SK-N-SH (cell line): ENCODE results near the gene PDHB. TPM values are rescaled to one million over a fixed set of nuclear protein-coding genes. Genes with fewer than 3 reads are reported as not detected.

ENCODE experiments used
- CTCF ChIA-PET: fragments of 300-600, 350-600 bp; formaldehyde crosslinking; extraction: SDS; loops from one replicate; lab custom pipeline; 2021; lab: Yijun Ruan, JAX
- POLR2A ChIA-PET: fragments of 350-600 bp; sonication (Branson Sonifier 250); formaldehyde crosslinking; extraction: SDS; loops from one replicate; lab custom pipeline; 2020; ENCODE audit warnings: antibody characterized with exemption, inconsistent platforms; lab: Yijun Ruan, JAX
- DNase-seq: peaks from one replicate; pipeline ENCODE4 v3.0.0; 2012
- H2AFZ ChIP-seq: fragments of 200-600 bp; sonication (generic); 2 replicates; pipeline ENCODE4 v1.8.1; 2016; ENCODE audit warnings: antibody characterized with exemption, mild to moderate bottlenecking, low read depth
- H3F3A ChIP-seq: fragments of 200-600 bp; sonication (generic); replicated peaks from 2 replicates; pipeline ENCODE3; 2016; ENCODE audit warnings: antibody characterized with exemption, mild to moderate bottlenecking; ENCODE audit not compliant: insufficient read depth
- H3K27ac ChIP-seq, 2 experiments: fragments of 200-500 bp in 1 of 2; fragments of 200-600 bp in 1 of 2; sonication (Bioruptor generic) in 1 of 2; sonication (generic), shearing (Covaris generic) in 1 of 2; 2 replicates each; pipeline versions ENCODE4 v1.5.1 to v1.6.1; 2014 to 2016; ENCODE audit warnings: low read depth in 2 of 2, inconsistent platforms in 1 of 2, low read length in 1 of 2, mild to moderate bottlenecking in 1 of 2, mixed read lengths in 1 of 2
- H3K27me3 ChIP-seq: fragments of 200-600 bp; sonication (generic), shearing (Covaris generic); 2 replicates; pipeline ENCODE4 v1.6.1; 2016; ENCODE audit warnings: mixed run types; ENCODE audit not compliant: insufficient read depth
- H3K36me3 ChIP-seq, 2 experiments: fragments of 200-500 bp in 1 of 2; fragments of 200-600 bp in 1 of 2; sonication (Bioruptor generic) in 1 of 2; sonication (generic) in 1 of 2; replicated peaks in 1 of 2; 2 replicates each; pipeline versions ENCODE3 to v1.5.1; 2014 to 2016; ENCODE audit warnings: low read length in 1 of 2, mild to moderate bottlenecking in 1 of 2; ENCODE audit not compliant: insufficient read depth in 2 of 2, control insufficient read depth in 1 of 2
- H3K4me1 ChIP-seq, 2 experiments: fragments of 200-500 bp in 1 of 2; fragments of 200-600 bp in 1 of 2; sonication (Bioruptor generic) in 1 of 2; sonication (generic), shearing (Covaris generic) in 1 of 2; 2 replicates each; pipeline versions ENCODE4 v1.5.1 to v1.6.1; 2014 to 2016; ENCODE audit warnings: low read depth in 1 of 2, low read length in 1 of 2, mixed run types in 1 of 2; ENCODE audit not compliant: insufficient read depth in 2 of 2, control insufficient read depth in 1 of 2
- H3K4me2 ChIP-seq: fragments of 200-600 bp; sonication (generic), shearing (Covaris generic); 2 replicates; pipeline ENCODE4 v1.6.1; 2017; ENCODE audit warnings: mixed run types
- H3K4me3 ChIP-seq, 2 experiments: fragments of 200-500 bp in 1 of 2; fragments of 200-600 bp in 1 of 2; sonication (Bioruptor generic) in 1 of 2; sonication (generic), shearing (Covaris generic) in 1 of 2; 2 replicates each; pipeline versions ENCODE4 v1.5.1 to v1.8.1; 2014 to 2016; ENCODE audit warnings: low read depth in 2 of 2, inconsistent platforms in 1 of 2, low read length in 1 of 2, mild to moderate bottlenecking in 1 of 2, mixed read lengths in 1 of 2, moderate library complexity in 1 of 2
- H3K79me2 ChIP-seq: fragments of 200-600 bp; sonication (generic); 2 replicates; pipeline ENCODE4 v1.8.1; 2017; ENCODE audit warnings: mild to moderate bottlenecking; ENCODE audit not compliant: insufficient read depth
- H3K9ac ChIP-seq: fragments of 200-600 bp; sonication (generic); 2 replicates; pipeline ENCODE4 v1.6.1; 2017; ENCODE audit warnings: mixed run types
- H3K9me2 ChIP-seq: fragments of 200-600 bp; sonication (generic); 2 replicates; pipeline ENCODE4 v1.6.1; 2017; ENCODE audit warnings: mixed run types
- H3K9me3 ChIP-seq: fragments of 200-600 bp; sonication (generic); 2 replicates; pipeline ENCODE4 v1.6.1; 2017; ENCODE audit warnings: mixed run types, mild to moderate bottlenecking, moderate library complexity
- H4K20me1 ChIP-seq: fragments of 200-600 bp; sonication (generic); 2 replicates; pipeline ENCODE4 v1.6.1; 2017; ENCODE audit warnings: mild to moderate bottlenecking, mixed run types; ENCODE audit not compliant: insufficient read depth
- ELF1 ChIP-seq: IDR thresholded peaks from 2 replicates; pipeline ENCODE4 v1.4.0; 2012
- EP300 ChIP-seq, 2 experiments: IDR thresholded peaks; 2 replicates each; pipeline versions ENCODE4 v1.4.0 to v1.6.1; 2012; ENCODE audit warnings: borderline replicate concordance in 1 of 2, low read depth in 1 of 2, low read length in 1 of 2
- GATA2 ChIP-seq: sonication (generic); formaldehyde crosslinking; IDR thresholded peaks from 2 replicates; pipeline ENCODE4 v1.5.0; 2020; ENCODE audit warnings: mild to moderate bottlenecking, missing genetic modification reagents
- RFX5 ChIP-seq: IDR thresholded peaks from 2 replicates; pipeline ENCODE4 v1.6.1; 2012; ENCODE audit warnings: mild to moderate bottlenecking, improper control_type of control experiment, low read length
- TAF1 ChIP-seq: IDR thresholded peaks from 2 replicates; pipeline ENCODE4 v1.6.1; 2012; ENCODE audit warnings: low read depth, mild to moderate bottlenecking, low read length, moderate library complexity, borderline replicate concordance
- TCF12 ChIP-seq: IDR thresholded peaks from 2 replicates; pipeline ENCODE4 v1.4.0; 2012
- WGBS: methylation state at CpG from one replicate; pipeline ENCODE4 v1.1.6; 2017; ENCODE audit warnings: low lambda C conversion rate; 5-methylcytosine and 5-hydroxymethylcytosine counted together
- polyA plus RNA-seq, 3 experiments: library from polyadenylated mRNA; depleted of rRNA; stranded (reverse); fragments of >200 nt; gene quantifications; 2 replicates each; pipeline ENCODE4 v1.2.3, GENCODE V29; 2012
- TF ChIP-seq, protein P1 (sequence below): fragments of 150-350 bp; IDR thresholded peaks from 2 replicates; pipeline ENCODE4 v1.6.1; 2017; ENCODE audit warnings: antibody characterized with exemption, low read length, low read depth, borderline replicate concordance
- TF ChIP-seq, protein P2 (sequence below): IDR thresholded peaks from 2 replicates; pipeline ENCODE4 v1.6.1; 2012; ENCODE audit warnings: mild to moderate bottlenecking, low read depth, low read length, moderate library complexity
- TF ChIP-seq, protein P3 (sequence below): IDR thresholded peaks from 2 replicates; pipeline ENCODE4 v1.4.0; 2012; ENCODE audit warnings: low read depth

The PDHB gene
- polyA plus RNA-seq, 1 of the 3 experiments (the other 2 are of a cell fraction): 87.5 TPM

DNA sequence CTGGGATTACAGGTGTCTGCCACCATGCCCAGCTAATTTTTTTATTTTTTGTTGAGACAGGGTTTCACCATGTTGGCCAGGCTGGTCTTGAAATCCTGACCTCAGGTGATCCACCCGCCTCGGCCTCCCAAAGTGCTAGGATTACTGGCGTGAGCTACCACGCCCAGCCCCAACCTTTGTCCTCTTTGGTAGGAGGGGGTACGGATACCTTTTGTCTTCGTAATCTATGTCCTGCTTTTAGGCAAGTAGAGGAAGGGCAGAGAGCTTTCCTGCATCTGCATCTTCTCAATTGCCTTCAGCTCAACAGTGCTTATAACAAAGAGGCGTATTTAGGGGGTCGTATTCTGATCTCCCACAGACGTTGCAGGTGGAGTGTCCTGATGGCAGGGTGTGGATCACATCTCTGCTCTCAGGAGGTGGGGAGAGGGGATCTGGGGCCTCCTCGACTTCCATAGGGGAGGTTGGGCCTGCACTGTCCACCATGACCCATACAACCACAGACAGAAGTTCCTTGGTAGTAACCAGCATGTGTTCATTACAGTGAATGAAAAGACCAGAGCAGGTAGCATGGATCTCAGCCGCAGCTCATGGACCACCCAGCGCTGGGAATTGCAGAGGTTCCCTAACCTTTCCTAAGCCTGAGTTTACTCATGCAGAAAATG is 36.9 kb upstream of the PDHB start:
- CTCF ChIA-PET: interaction anchor here (1.2 to 1.7 kb wide), 3 partner anchors 21 to 160 kb away, joined by 4 to 6 read pairs (median 4); partner anchors contain the start of gene KCTD6
- no peaks in the 10 kb centered on the region for H3K9me3 ChIP-seq
- TF ChIP-seq, protein P1, sequence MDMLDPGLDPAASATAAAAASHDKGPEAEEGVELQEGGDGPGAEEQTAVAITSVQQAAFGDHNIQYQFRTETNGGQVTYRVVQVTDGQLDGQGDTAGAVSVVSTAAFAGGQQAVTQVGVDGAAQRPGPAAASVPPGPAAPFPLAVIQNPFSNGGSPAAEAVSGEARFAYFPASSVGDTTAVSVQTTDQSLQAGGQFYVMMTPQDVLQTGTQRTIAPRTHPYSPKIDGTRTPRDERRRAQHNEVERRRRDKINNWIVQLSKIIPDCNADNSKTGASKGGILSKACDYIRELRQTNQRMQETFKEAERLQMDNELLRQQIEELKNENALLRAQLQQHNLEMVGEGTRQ: no peak
- TF ChIP-seq, protein P2, sequence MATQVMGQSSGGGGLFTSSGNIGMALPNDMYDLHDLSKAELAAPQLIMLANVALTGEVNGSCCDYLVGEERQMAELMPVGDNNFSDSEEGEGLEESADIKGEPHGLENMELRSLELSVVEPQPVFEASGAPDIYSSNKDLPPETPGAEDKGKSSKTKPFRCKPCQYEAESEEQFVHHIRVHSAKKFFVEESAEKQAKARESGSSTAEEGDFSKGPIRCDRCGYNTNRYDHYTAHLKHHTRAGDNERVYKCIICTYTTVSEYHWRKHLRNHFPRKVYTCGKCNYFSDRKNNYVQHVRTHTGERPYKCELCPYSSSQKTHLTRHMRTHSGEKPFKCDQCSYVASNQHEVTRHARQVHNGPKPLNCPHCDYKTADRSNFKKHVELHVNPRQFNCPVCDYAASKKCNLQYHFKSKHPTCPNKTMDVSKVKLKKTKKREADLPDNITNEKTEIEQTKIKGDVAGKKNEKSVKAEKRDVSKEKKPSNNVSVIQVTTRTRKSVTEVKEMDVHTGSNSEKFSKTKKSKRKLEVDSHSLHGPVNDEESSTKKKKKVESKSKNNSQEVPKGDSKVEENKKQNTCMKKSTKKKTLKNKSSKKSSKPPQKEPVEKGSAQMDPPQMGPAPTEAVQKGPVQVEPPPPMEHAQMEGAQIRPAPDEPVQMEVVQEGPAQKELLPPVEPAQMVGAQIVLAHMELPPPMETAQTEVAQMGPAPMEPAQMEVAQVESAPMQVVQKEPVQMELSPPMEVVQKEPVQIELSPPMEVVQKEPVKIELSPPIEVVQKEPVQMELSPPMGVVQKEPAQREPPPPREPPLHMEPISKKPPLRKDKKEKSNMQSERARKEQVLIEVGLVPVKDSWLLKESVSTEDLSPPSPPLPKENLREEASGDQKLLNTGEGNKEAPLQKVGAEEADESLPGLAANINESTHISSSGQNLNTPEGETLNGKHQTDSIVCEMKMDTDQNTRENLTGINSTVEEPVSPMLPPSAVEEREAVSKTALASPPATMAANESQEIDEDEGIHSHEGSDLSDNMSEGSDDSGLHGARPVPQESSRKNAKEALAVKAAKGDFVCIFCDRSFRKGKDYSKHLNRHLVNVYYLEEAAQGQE: no peak
- no peak for TF ChIP-seq TCF12
- no peak for TF ChIP-seq RFX5
- TF ChIP-seq, protein P3, sequence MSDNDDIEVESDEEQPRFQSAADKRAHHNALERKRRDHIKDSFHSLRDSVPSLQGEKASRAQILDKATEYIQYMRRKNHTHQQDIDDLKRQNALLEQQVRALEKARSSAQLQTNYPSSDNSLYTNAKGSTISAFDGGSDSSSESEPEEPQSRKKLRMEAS: no peak
- no peak for TF ChIP-seq TAF1
- TF ChIP-seq GATA2: no peak
- H3K4me2 ChIP-seq: peak overlapping the region; percentile 53; the same call in 1 of the 2 replicates
- H3K27me3 ChIP-seq: no peaks in the 10 kb centered on the region
- H3K9me2 ChIP-seq: no peaks in the 10 kb centered on the region
- WGBS: 96% methylated on average over 9 of the region's 12 CpGs
- no peak overlapping the region for H2AFZ ChIP-seq
- POLR2A ChIA-PET: interaction anchor here (0.8 kb wide), 1 partner anchor 20 kb away, joined by 3 read pairs; no protein-coding TSS in a partner anchor
- no peaks in the 10 kb centered on the region for H4K20me1 ChIP-seq
- no peaks in the 10 kb centered on the region for H3K36me3 ChIP-seq
- no peaks in the 10 kb centered on the region for H3F3A ChIP-seq
- no peak for DNase-seq
- no peak overlapping the region for H3K4me3 ChIP-seq
- H3K27ac ChIP-seq: peak overlapping the region; percentile 42 to 47; a peak in 2 of 4 replicates
- H3K4me1 ChIP-seq: peaks cover 5 to 11% of the 10 kb centered on the region in 2 experiments; a peak in 3 of 4 replicates
- H3K9ac ChIP-seq: no peak overlapping the region
- H3K79me2 ChIP-seq: no peaks in the 10 kb centered on the region

DNA sequence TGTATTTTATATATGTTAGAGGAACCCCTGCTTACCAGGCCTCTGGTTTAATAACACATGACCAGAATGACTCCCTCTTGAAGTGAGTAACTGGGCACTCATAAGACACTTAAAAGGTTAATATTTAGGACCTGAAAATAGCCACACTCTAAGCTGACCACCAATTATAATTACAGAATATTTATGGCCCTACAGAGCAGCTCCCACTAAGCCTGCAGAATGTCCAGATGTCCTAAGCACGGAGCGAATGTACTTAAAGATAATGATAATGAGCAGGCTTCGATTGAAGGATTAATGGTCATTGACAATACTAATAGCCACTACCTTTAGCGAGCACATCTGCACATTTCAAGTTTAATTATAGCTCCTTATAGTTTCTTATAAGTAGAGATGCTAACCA is 35.5 kb upstream of the PDHB start:
- no peaks in the 10 kb centered on the region for H4K20me1 ChIP-seq
- POLR2A ChIA-PET: no interaction called here

More for the DNA sequence above, 35.5 kb upstream of the PDHB start:
- no peaks in the 10 kb centered on the region for H3K9me3 ChIP-seq
- TF ChIP-seq ELF1: no peak
- TF ChIP-seq EP300 (IDR thresholded peaks at IDR 0.05; ENCODE audit: borderline replicate concordance in 1 of 2, low read depth in 1 of 2, low read length in 1 of 2): peak in 1 of 2 experiments; percentile 49; a peak in 1 of 4 replicates
- H3K79me2 ChIP-seq: no peaks in the 10 kb centered on the region
- H3K9me2 ChIP-seq: no peaks in the 10 kb centered on the region
- H3F3A ChIP-seq: no peaks in the 10 kb centered on the region
- H3K27me3 ChIP-seq: no peaks in the 10 kb centered on the region
- no peaks in the 10 kb centered on the region for H3K36me3 ChIP-seq
- no peak overlapping the region for H3K27ac ChIP-seq
- CTCF ChIA-PET: interaction anchor here (0.8 to 2.8 kb wide), 4 partner anchors 13 to 161 kb away, joined by 3 to 12 read pairs (median 4); partner anchors contain the start of gene KCTD6
- 59% methylated on average over 4 of the region's 4 CpGs for WGBS
- no peak overlapping the region for H3K9ac ChIP-seq
- H3K4me3 ChIP-seq: no peak overlapping the region
- H3K4me1 ChIP-seq: peaks cover 5 to 11% of the 10 kb centered on the region in 2 experiments; a peak in 3 of 4 replicates
- H3K4me2 ChIP-seq: no peak overlapping the region
- DNase-seq: no peak
- H2AFZ ChIP-seq: no peak overlapping the region
